ENCODE data around the gene BRIP1.
"Not testable (repeated sequence)": the region's sequence is repeated elsewhere in the genome, so short reads cannot be mapped to it uniquely, and the experiment has no call there.

Gene BRIP1

DNA sequence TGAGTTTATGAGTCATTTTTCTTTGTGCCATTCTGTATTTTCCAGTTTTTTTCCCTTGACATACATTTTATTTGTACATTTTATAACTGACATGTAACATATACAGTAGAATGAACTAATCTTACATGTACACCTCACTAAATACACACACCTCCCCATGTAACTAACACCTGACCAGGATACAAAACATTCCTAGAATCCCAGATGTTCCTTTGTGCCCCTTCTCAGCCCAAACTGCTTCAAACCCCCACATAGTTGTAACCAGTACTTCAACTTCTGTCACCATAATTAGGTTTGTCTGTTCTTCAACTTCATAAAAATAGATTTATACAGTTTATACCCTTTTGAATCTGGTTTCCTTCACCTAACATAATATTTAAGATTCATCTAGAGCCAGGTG is 73.5 kb downstream of the BRIP1 start:
- Histone ChIP-seq H3K27ac (no peak overlapping the region), H3K4me1 (no peaks in the 10 kb centered on the region), H3K36me3 (peaks cover 39% of the 10 kb centered on the region), H3K4me2 (no peak overlapping the region), H4K20me1 (no peaks in the 10 kb centered on the region), H3K27me3 (no peaks in the 10 kb centered on the region), H3K9ac (no peak overlapping the region), H3K9me3 (0 out of 2 replicates have a peak, but pooled peaks cover 4% of the 10 kb centered on the region), H3K4me3 (no peak overlapping the region)
- TF ChIP-seq Cebpa-rat (IDR thresholded peaks at IDR 0.05), result no peak

DNA sequence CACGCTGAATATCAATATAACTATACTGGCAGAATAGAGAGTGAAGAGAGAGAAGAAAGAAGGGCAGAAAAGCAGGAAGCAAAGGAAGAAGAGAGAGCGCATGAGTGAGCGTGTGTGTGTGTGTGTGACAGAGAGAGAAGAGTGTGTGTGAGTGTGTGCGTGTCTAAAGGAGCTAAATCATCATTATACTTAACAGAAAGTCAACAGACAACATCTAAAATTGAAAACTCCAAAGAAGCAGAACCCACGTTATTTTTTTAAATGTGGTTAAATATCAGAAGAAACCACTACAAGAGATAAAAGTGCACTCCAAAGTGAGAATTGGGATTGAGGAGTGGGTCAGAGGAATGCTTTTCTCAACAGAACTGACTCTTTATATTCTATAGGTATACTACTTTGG is 77.2 kb downstream of the BRIP1 start:
- H3K9ac ChIP-seq, result no peak overlapping the region
- H3K4me3 ChIP-seq, result no peak overlapping the region
- H3K4me2 ChIP-seq, result no peak overlapping the region
- H3K27ac ChIP-seq, result no peak overlapping the region
- TF ChIP-seq Cebpa-rat (IDR thresholded peaks at IDR 0.05), result no peak
- H3K36me3 ChIP-seq, result peaks cover 23% of the 10 kb centered on the region
- 0 out of 2 replicates have a peak, but pooled peaks cover 4% of the 10 kb centered on the region for H3K9me3 ChIP-seq
- H4K20me1 ChIP-seq, result no peaks in the 10 kb centered on the region
- no peaks in the 10 kb centered on the region for H3K4me1 ChIP-seq
- H3K27me3 ChIP-seq, result no peaks in the 10 kb centered on the region

DNA sequence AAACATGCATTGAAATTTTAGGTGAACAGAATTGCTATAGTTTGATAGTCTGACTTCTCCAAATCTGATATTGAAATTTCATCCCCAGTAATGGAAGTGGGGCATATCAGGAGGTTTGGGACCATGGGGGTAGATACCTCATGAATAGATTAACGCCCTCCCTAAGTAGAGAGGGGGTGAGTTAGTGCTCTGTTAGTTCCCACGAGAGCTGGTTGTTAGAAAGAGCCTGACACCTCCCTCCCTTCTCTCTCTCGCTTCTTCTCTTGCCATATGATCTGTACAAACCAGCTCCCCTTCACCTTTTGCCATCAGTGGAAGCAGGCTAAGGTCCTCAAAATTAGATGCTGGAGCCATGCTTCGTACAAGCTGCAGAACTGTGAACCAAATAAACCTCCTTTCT is 78.8 kb downstream of the BRIP1 start:
- no peaks in the 10 kb centered on the region for H3K9me3 ChIP-seq
- no peak overlapping the region for H3K27ac ChIP-seq
- H4K20me1 ChIP-seq, result no peaks in the 10 kb centered on the region
- H3K4me1 ChIP-seq, result no peaks in the 10 kb centered on the region
- no peaks in the 10 kb centered on the region for H3K27me3 ChIP-seq
- no peak overlapping the region for H3K4me2 ChIP-seq
- no peak overlapping the region for H3K9ac ChIP-seq
- TF ChIP-seq Cebpa-rat (IDR thresholded peaks at IDR 0.05), result no peak
- H3K36me3 ChIP-seq, result peaks cover 23% of the 10 kb centered on the region
- H3K4me3 ChIP-seq, result no peak overlapping the region

DNA sequence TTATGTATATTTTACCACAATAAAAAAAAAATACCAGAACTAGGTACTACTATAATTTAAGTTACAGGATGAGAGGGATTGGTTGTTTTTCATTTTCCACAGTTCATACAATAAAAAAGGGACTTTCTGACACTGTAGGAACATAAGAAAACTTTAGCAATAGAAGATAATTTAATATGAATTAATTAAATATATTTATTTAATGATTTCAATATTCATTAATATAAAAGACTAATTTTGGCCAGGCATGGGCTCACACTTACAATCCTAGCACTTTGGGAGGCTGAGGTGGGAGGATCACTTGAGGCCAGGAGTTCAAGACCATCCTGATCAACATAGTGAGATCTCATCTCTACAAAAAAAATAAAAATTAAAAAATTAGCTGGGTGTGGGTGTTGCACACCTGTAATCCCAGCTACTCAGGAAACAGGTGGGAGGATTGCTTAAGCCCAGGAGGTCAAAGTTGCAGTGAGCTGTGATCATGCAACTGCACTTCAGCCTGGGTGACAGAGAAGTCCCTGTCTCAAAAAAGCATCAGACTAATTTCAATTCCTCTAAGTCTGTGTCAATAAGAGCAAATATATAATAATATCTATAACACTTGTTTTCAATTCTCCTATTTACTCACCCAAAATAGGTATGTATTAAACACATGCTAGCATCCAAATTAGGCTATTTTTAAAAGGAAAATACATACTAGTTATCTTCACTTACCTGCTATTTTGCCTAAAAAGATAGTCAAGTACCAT is 79.6 kb downstream of the BRIP1 start:
- Histone ChIP-seq H3K27me3 (no peaks in the 10 kb centered on the region), H3K36me3 (peaks cover 25% of the 10 kb centered on the region), H4K20me1 (no peaks in the 10 kb centered on the region), H3K9me3 (no peaks in the 10 kb centered on the region), H3K4me1 (no peaks in the 10 kb centered on the region), H3K4me3 (no peak overlapping the region), H3K4me2 (no peak overlapping the region), H3K9ac (no peak overlapping the region), H3K27ac (no peak overlapping the region)
- TF ChIP-seq Cebpa-rat (IDR thresholded peaks at IDR 0.05), result no peak

DNA sequence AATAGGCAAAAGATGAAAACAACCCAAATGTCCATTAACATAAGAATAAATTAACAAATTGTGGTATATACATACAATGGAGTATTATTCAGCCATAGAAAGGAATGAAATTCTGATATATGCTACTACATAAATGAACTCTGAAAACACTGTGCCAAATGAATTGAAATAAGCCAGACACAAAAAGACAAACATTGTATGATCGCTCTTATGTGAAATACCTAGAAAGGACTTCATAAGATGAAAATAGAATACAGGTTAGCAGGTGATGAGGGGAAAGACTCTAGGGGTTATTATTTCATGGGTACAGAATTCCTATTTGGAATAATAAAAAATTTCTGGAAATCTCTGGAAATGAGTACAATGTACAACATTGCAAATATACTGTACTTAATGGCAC is 80.2 kb downstream of the BRIP1 start:
- Histone ChIP-seq H3K27ac (no peak overlapping the region), H4K20me1 (no peaks in the 10 kb centered on the region)

DNA sequence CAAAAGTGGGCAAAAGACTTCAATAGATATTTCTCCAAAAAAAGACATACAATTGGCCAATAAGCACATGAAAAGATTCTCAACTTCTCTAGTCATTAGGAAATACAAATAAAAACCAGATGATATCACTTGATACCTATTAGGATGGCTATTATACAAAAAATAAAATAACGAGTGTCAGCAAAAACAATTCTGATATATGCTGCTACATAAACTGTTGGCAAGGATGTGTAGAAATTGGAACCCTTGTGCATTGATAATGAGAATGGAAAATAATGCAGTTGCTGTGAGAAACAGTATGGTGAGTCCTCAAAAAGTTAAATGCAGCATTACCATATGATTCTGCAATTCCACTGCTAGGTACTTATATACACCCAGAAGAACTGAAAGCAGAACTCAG is 80.6 kb downstream of the BRIP1 start:
- Histone ChIP-seq H3K27ac (no peak overlapping the region), H3K4me1 (no peaks in the 10 kb centered on the region), H3K9me3 (no peaks in the 10 kb centered on the region), H3K36me3 (peaks cover 24% of the 10 kb centered on the region), H3K4me3 (no peak overlapping the region), H3K9ac (no peak overlapping the region), H3K4me2 (no peak overlapping the region), H3K27me3 (no peaks in the 10 kb centered on the region), H4K20me1 (no peaks in the 10 kb centered on the region)
- TF ChIP-seq Cebpa-rat (IDR thresholded peaks at IDR 0.05), result no peak

More for the DNA sequence above, 80.2 kb downstream of the BRIP1 start:
- Histone ChIP-seq H3K4me2 (no peak overlapping the region), H3K27me3 (no peaks in the 10 kb centered on the region), H3K4me3 (no peak overlapping the region), H3K9ac (no peak overlapping the region), H3K9me3 (no peaks in the 10 kb centered on the region), H3K4me1 (no peaks in the 10 kb centered on the region), H3K36me3 (peaks cover 22% of the 10 kb centered on the region)
- no peak for TF ChIP-seq Cebpa-rat (IDR thresholded peaks at IDR 0.05)

DNA sequence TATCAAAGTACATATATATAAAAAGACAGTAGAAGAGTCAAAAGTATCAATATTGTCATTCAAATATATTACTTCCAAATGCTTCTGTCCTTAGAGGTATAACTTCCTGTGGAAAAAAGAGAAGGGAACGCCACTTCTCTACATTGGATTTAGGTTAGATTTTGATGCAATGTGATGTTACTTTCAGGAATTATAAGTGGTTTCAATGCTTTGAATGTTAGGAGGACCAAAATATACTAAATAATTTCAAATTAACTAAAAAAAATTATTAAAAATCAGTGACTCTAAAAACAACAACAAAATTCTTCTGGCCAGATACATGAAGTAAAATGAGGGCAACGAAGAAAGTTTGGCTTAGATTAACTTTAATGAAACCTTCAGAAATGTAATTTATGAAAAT is 88.0 kb downstream of the BRIP1 start:
- Histone ChIP-seq H3K9me3 (peaks cover 25% of the 10 kb centered on the region), H3K4me1 (no peaks in the 10 kb centered on the region), H3K27ac (no peak overlapping the region), H3K9ac (no peak overlapping the region), H3K27me3 (no peaks in the 10 kb centered on the region), H3K36me3 (peaks cover 46% of the 10 kb centered on the region), H4K20me1 (no peaks in the 10 kb centered on the region), H3K4me3 (no peak overlapping the region), H3K4me2 (no peak overlapping the region)
- no peak for TF ChIP-seq Cebpa-rat (IDR thresholded peaks at IDR 0.05)

DNA sequence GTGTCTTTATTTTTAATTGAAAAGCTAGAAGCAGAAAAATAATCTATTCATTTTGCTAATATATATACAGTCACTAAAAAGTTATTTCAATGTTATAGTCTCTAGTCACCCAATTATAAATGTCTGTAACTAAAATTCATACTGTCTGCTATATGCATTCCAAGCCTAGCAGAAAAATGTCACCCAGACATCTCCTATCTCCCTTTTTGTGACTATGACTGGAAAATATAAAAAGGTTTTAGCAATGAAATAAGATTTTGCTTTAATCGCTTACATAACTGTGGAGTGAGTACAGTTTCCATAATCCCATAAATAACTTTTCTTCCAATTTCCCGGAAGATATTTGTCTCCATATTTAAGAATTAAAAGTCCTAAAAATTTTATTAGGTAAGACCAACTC is 88.6 kb downstream of the BRIP1 start:
- Histone ChIP-seq H3K9ac (no peak overlapping the region), H3K27me3 (no peaks in the 10 kb centered on the region), H3K27ac (no peak overlapping the region), H3K4me1 (no peaks in the 10 kb centered on the region), H3K4me3 (no peak overlapping the region), H3K4me2 (no peak overlapping the region), H3K36me3 (peaks cover 49% of the 10 kb centered on the region), H3K9me3 (peaks cover 31% of the 10 kb centered on the region), H4K20me1 (no peaks in the 10 kb centered on the region)
- TF ChIP-seq Cebpa-rat (IDR thresholded peaks at IDR 0.05), result no peak

DNA sequence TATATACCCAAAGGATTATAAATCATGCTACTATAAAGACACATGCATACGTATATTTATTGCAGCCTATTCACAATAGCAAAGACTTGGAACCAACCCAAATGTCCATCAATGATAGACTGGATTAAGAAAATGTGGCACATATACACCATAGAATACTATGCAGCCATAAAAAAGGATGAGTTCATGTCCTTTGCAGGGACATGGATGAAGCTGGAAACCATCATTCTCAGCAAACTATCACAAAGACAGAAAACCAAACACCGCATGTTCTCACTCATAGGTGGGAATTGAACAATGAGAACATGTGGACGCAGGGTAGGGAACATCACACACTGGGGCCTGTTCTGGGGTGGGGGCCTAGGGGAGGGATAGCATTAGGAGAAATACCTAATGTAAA is 89.2 kb downstream of the BRIP1 start:
- H3K4me3 ChIP-seq, H3K9ac ChIP-seq, H3K4me1 ChIP-seq, H3K27ac ChIP-seq, H4K20me1 ChIP-seq, H3K27me3 ChIP-seq, H3K4me2 ChIP-seq: not testable (repeated sequence)
- H3K9me3 ChIP-seq, result peaks cover 32% of the 10 kb centered on the region
- peaks cover 49% of the 10 kb centered on the region for H3K36me3 ChIP-seq

DNA sequence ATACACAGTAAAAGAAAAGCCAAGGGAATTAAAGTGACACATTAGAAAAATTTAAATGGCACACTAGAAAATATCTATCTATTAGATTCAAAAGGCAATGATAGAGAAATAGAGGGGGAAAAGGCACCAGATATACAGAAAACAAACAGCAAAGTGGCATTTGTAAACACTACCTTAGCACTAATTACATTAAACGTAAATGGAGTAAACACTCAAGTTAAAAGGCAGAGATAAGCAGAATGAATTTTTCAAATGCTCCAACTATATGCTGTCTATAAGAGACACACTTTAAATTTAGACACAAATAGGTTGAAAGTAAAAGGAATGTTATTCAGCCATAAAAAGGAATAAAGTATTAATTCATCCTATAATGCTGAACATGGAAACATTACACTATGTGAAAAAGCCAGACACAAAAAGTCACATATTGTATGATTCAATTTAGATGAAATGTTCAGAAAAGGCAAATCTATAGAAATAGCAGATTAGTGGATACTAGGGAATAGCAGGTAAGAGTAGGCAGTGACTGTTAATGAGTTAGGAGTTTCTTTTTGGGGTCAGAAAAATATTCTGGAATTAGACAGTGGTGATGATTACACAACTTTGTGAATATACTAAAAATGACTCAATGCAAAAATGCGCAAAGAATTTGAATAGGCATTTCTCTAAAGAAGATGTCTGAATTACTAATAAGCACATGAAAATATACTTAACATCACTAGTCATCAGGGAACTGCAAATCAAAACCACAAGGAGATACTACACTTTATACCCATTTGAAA is 92.4 kb downstream of the BRIP1 start:
- H3K27me3 ChIP-seq, result no peaks in the 10 kb centered on the region
- H3K4me2 ChIP-seq, result no peak overlapping the region
- peaks cover 50% of the 10 kb centered on the region for H3K36me3 ChIP-seq
- no peak overlapping the region for H3K27ac ChIP-seq
- H3K4me1 ChIP-seq, result no peaks in the 10 kb centered on the region
- no peak overlapping the region for H3K9ac ChIP-seq
- no peak for TF ChIP-seq Cebpa-rat (IDR thresholded peaks at IDR 0.05)
- no peaks in the 10 kb centered on the region for H4K20me1 ChIP-seq
- H3K9me3 ChIP-seq, result peaks cover 32% of the 10 kb centered on the region
- no peak overlapping the region for H3K4me3 ChIP-seq

Measured in BLaER1 (cell line).